ENCODE results near the gene FIGNL1. TPM values are rescaled to one million over a fixed set of nuclear protein-coding genes. Genes with fewer than 3 reads are reported as not detected.

Gene FIGNL1
- total RNA-seq, 1 donor from 2014 or later, result 69.0 TPM

DNA sequence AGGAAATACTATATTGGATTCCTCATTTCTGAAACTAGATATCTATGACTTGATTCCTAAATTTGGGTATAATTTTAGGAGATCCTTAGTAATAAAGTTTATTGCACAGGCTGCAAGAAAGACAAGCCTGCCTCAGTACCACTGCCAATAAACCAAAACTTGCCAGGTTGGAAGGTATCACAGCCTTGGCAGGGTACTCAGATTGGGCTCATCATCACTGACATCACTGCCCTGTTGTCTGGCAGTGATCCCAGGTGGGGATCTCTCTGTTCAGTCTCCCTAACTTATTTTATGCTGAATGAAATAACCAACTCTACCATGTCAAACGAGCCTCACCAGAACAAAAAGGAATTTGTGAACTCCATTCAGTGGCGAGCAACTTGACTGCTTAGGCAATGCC lies 18.8 kb downstream of the FIGNL1 start:
- Histone ChIP-seq H3K4me3 (no peak overlapping the region), H3F3A (ENCODE audit: low read depth) (no peaks in the 10 kb centered on the region), H2AFZ (replicated peaks) (no peak overlapping the region), H4K20me1 (ENCODE audit: low read depth) (no peaks in the 10 kb centered on the region), H3K27me3 (no peaks in the 10 kb centered on the region), H3K9me3 (ENCODE audit: low read depth) (no peaks in the 10 kb centered on the region), H3K79me2 (ENCODE audit: low read depth) (no peaks in the 10 kb centered on the region), H3K9ac (no peak overlapping the region), H3K27ac (no peak overlapping the region), H3K36me3 (no peaks in the 10 kb centered on the region), H3K4me1 (no peaks in the 10 kb centered on the region), H3K4me2 (no peak overlapping the region)
- Mint-ChIP-seq H3K36me3 (no peaks in the 10 kb centered on the region), H3K4me1 (peaks cover 9% of the 10 kb centered on the region), H3K27me3 (ENCODE audit: insufficient read depth, low read depth) (peaks cover 2% of the 10 kb centered on the region), H3K4me3 (no peak overlapping the region), H3K27ac (no peak overlapping the region), H3K9me3 (no peaks in the 10 kb centered on the region)
- DNase-seq (ENCODE audit: low spot score), result no peak
- TF ChIP-seq EZH2phosphoT487 (IDR thresholded peaks at IDR 0.05) (no peak), EZH2 (IDR thresholded peaks at IDR 0.05) (no peak), CTCF (IDR thresholded peaks at IDR 0.05) (no peak)

DNA sequence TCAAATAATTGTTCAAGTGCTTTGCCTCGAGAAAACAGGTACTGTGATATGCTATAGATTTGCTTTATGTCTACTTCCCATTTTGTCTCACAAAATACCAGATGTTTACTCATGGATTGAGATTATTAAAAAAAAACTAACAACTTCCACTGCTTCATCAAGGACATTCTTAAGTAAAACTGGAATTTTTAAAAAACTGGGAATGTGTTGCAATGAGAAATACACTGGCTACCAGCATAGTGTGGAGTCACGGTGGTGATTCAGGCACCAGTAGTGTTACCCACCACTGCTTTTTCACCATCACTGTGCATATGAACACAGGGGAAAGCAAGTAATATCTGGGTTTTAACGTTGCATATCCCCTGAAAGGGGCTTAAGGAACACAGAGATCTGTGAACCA lies 21.2 kb downstream of the FIGNL1 start:
- Mint-ChIP-seq H3K9me3 (no peaks in the 10 kb centered on the region), H3K36me3 (no peaks in the 10 kb centered on the region), H3K27me3 (ENCODE audit: insufficient read depth, low read depth) (peaks cover 2% of the 10 kb centered on the region), H3K4me3 (no peak overlapping the region), H3K27ac (no peak overlapping the region), H3K4me1 (peaks cover 9% of the 10 kb centered on the region)
- H3K9me3 ChIP-seq (ENCODE audit: low read depth), result no peaks in the 10 kb centered on the region
- no peak overlapping the region for H3K4me3 ChIP-seq
- H4K20me1 ChIP-seq (ENCODE audit: low read depth), result no peaks in the 10 kb centered on the region
- no peak overlapping the region for H3K4me2 ChIP-seq
- no peak overlapping the region for H2AFZ ChIP-seq (replicated peaks)
- H3F3A ChIP-seq (ENCODE audit: low read depth), result no peaks in the 10 kb centered on the region
- no peaks in the 10 kb centered on the region for H3K79me2 ChIP-seq (ENCODE audit: low read depth)
- TF ChIP-seq CTCF (IDR thresholded peaks at IDR 0.05) (no peak), EZH2phosphoT487 (IDR thresholded peaks at IDR 0.05) (no peak), EZH2 (IDR thresholded peaks at IDR 0.05) (no peak)
- no peaks in the 10 kb centered on the region for H3K4me1 ChIP-seq
- no peak overlapping the region for H3K27ac ChIP-seq
- no peaks in the 10 kb centered on the region for H3K27me3 ChIP-seq
- no peak overlapping the region for H3K9ac ChIP-seq
- DNase-seq (ENCODE audit: low spot score), result no peak
- H3K36me3 ChIP-seq, result no peaks in the 10 kb centered on the region

DNA sequence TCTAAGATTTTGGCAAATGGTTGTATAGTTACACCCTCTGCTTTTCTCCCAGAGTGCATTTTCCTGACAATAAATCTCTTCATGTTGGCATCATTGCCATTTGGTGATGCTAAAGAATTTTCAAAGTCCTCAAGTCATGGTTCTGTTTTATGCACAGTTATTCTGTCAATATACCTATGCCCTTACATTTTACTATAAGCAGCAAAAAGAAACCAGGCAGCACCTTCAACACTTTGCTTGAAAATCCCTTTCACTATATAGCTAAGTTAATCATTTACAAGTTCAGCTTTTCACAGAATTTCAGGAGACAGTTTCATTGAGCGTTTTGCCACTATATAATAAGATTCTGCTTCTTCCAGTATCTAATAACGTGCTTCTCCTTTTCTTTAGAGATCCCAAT lies 22.6 kb downstream of the FIGNL1 start:
- H3K9ac ChIP-seq, result no peak overlapping the region
- H3K4me3 Mint-ChIP-seq, result no peak overlapping the region
- no peaks in the 10 kb centered on the region for H4K20me1 ChIP-seq (ENCODE audit: low read depth)
- no peak overlapping the region for H3K27ac ChIP-seq
- no peaks in the 10 kb centered on the region for H3K36me3 Mint-ChIP-seq
- no peaks in the 10 kb centered on the region for H3K9me3 Mint-ChIP-seq
- H3F3A ChIP-seq (ENCODE audit: low read depth), result no peaks in the 10 kb centered on the region
- no peaks in the 10 kb centered on the region for H3K79me2 ChIP-seq (ENCODE audit: low read depth)
- no peaks in the 10 kb centered on the region for H3K4me1 ChIP-seq
- no peak overlapping the region for H3K4me2 ChIP-seq
- no peak overlapping the region for H3K4me3 ChIP-seq
- H3K27me3 ChIP-seq, result no peaks in the 10 kb centered on the region
- DNase-seq (ENCODE audit: low spot score), result no peak
- no peak overlapping the region for H3K27ac Mint-ChIP-seq
- TF ChIP-seq EZH2phosphoT487 (IDR thresholded peaks at IDR 0.05) (no peak), EZH2 (IDR thresholded peaks at IDR 0.05) (no peak), CTCF (IDR thresholded peaks at IDR 0.05) (no peak)
- no peak overlapping the region for H2AFZ ChIP-seq (replicated peaks)
- H3K4me1 Mint-ChIP-seq, result peaks cover 9% of the 10 kb centered on the region
- peaks cover 2% of the 10 kb centered on the region for H3K27me3 Mint-ChIP-seq (ENCODE audit: insufficient read depth, low read depth)
- no peaks in the 10 kb centered on the region for H3K36me3 ChIP-seq
- H3K9me3 ChIP-seq (ENCODE audit: low read depth), result no peaks in the 10 kb centered on the region
